Stimulated activated CD8-positive, alpha-beta memory T cell treated with anti-CD3 and anti-CD28 coated beads, Interleukin-12 subunit alpha, Interleukin-12 subunit beta, amount 100 ng/mL, for 1 hour (primary cell): Measurements from ENCODE around the gene ATP6V1B1.

Source experiments
- DNase-seq: peaks from one replicate; pipeline ENCODE4 v3.0.0-alpha.2; 2020; ENCODE audit warnings: low read depth

Gene ATP6V1B1

GRCh38 chr2:70935468-70936164 is at the start of gene ATP6V1B1:
TSS of gene ATP6V1B1 (plus strand) at chr2:70935900. CDS start at chr2:70935955, 55 bp downstream.
- no peak for DNase-seq

- DNase-seq = no peak
These were observed 49.1 kb upstream of the ATP6V1B1 start for GRCh38 chr2:70886541-70886987.

GRCh38 chr2:70887208-70887549 is 48.5 kb upstream of the ATP6V1B1 start:
- DNase-seq = no peak

- DNase-seq = peak; percentile 9
These were observed 48.0 kb upstream of the ATP6V1B1 start for GRCh38 chr2:70887550-70888246.

GRCh38 chr2:70888366-70888922 is 47.3 kb upstream of the ATP6V1B1 start:
- no peak for DNase-seq

GRCh38 chr2:70888923-70889715 is 46.6 kb upstream of the ATP6V1B1 start:
- DNase-seq = no peak

- DNase-seq = no peak
These were observed 46.0 kb upstream of the ATP6V1B1 start for GRCh38 chr2:70889716-70890037.

GRCh38 chr2:70890469-70891065 is 45.1 kb upstream of the ATP6V1B1 start:
- no peak for DNase-seq

- DNase-seq = no peak
These were observed 43.9 kb upstream of the ATP6V1B1 start for GRCh38 chr2:70891572-70892357.

GRCh38 chr2:70892750-70893149 is 43.0 kb upstream of the ATP6V1B1 start:
- no peak for DNase-seq

- no peak for DNase-seq
These were observed 42.5 kb upstream of the ATP6V1B1 start for GRCh38 chr2:70893186-70893585.

GRCh38 chr2:70894765-70895164 is 40.9 kb upstream of the ATP6V1B1 start:
- DNase-seq = no peak

- DNase-seq = no peak
These were observed 40.5 kb upstream of the ATP6V1B1 start for GRCh38 chr2:70895249-70895648.

GRCh38 chr2:70895998-70896764 is 39.5 kb upstream of the ATP6V1B1 start:
- no peak for DNase-seq

GRCh38 chr2:70896765-70897202 is 38.9 kb upstream of the ATP6V1B1 start:
- DNase-seq = no peak

GRCh38 chr2:70897203-70897976 is 38.3 kb upstream of the ATP6V1B1 start:
- DNase-seq = no peak

- DNase-seq = no peak
These were observed 37.8 kb upstream of the ATP6V1B1 start for GRCh38 chr2:70897977-70898226.

GRCh38 chr2:70898363-70899240 is 37.1 kb upstream of the ATP6V1B1 start:
- DNase-seq = no peak
